Stimulated activated CD8-positive, alpha-beta memory T cell treated with anti-CD3 and anti-CD28 coated beads, Interleukin-4, amount 100 ng/mL, for 24 hours (primary cell): Measurements from ENCODE around the gene GFM1.
"Not testable (repeated sequence)": the region's sequence is repeated elsewhere in the genome, so short reads cannot be mapped to it uniquely, and the experiment has no call there.

Experiments used
- DNase-seq: peaks from one replicate; pipeline ENCODE4 v3.0.0-alpha.2; 2020; ENCODE audit warnings: low read depth

GFM1 gene

GRCh38 chr3:158678687-158679086, 34.4 kb downstream of the GFM1 start:
- no peak for DNase-seq

GRCh38 chr3:158679547-158680000, 35.2 kb downstream of the GFM1 start:
- no peak for DNase-seq

- DNase-seq: no peak
Observed at GRCh38 chr3:158680861-158681260, 36.5 kb downstream of the GFM1 start.

- no peak for DNase-seq
Observed at GRCh38 chr3:158683230-158683962, 39.1 kb downstream of the GFM1 start.

GRCh38 chr3:158685159-158685558, 40.8 kb downstream of the GFM1 start:
- no peak for DNase-seq

- DNase-seq: not testable (repeated sequence)
Observed at GRCh38 chr3:158693866-158694456, 49.6 kb downstream of the GFM1 start.

GRCh38 chr3:158696618-158697017, 52.3 kb downstream of the GFM1 start:
- DNase-seq: no peak

GRCh38 chr3:158700559-158700958, 56.2 kb downstream of the GFM1 start:
- DNase-seq: no peak

- DNase-seq: no peak
Observed at GRCh38 chr3:158701420-158702065, 57.2 kb downstream of the GFM1 start.

GRCh38 chr3:158702815-158703481, 58.6 kb downstream of the GFM1 start:
- no peak for DNase-seq

GRCh38 chr3:158703566-158703965, 59.2 kb downstream of the GFM1 start:
- DNase-seq: no peak

GRCh38 chr3:158709666-158710083, 65.3 kb downstream of the GFM1 start:
- no peak for DNase-seq

GRCh38 chr3:158710601-158711000, 66.3 kb downstream of the GFM1 start:
- no peak for DNase-seq

GRCh38 chr3:158711886-158712285, 67.6 kb downstream of the GFM1 start:
- DNase-seq: no peak

- no peak for DNase-seq
Observed at GRCh38 chr3:158712443-158712842, 68.1 kb downstream of the GFM1 start.

GRCh38 chr3:158713094-158713499, 68.8 kb downstream of the GFM1 start:
- DNase-seq: no peak

- DNase-seq: no peak
Observed at GRCh38 chr3:158717576-158717975, 73.2 kb downstream of the GFM1 start.

- no peak for DNase-seq
Observed at GRCh38 chr3:158718490-158719170, 74.3 kb downstream of the GFM1 start.

GRCh38 chr3:158722108-158722507, 77.8 kb downstream of the GFM1 start:
- no peak for DNase-seq

GRCh38 chr3:158723991-158724390, 79.7 kb downstream of the GFM1 start:
- no peak for DNase-seq

GRCh38 chr3:158725348-158726011, 81.2 kb downstream of the GFM1 start:
- no peak for DNase-seq
